SK-N-SH treated with all-trans-retinoic acid at 6 μM for 48 hours (cell line): Measurements from ENCODE around the gene ATP11C.

Experiments
- ATAC-seq: fragments of 200-7000 bp; cut with Tn5 transposase; 3 replicates; pipeline ENCODE4 v1.9.1; 2020; ENCODE audit warnings: mild to moderate bottlenecking, moderate library complexity
- ARNTL ChIP-seq: fragments of 450-650 bp; formaldehyde crosslinking; IDR thresholded peaks from 2 replicates; pipeline ENCODE4 v1.5.0; 2020; ENCODE audit warnings: low read depth, mild to moderate bottlenecking, moderate library complexity, borderline replicate concordance
- BACH2 ChIP-seq: fragments of 250-450 bp; sonication (Bioruptor Pico); IDR thresholded peaks from 2 replicates; pipeline ENCODE4 v1.9.0; 2021; ENCODE audit warnings: mild to moderate bottlenecking, borderline replicate concordance
- CREB5 ChIP-seq: fragments of 250-450 bp; sonication (Bioruptor Pico); IDR thresholded peaks from 2 replicates; pipeline ENCODE4 v1.5.1; 2020; ENCODE audit warnings: low read depth, mild to moderate bottlenecking, moderate library complexity
- CSDC2 ChIP-seq: fragments of 250-450 bp; sonication (Bioruptor Pico); IDR thresholded peaks from 2 replicates; pipeline ENCODE4 v1.5.0; 2020; ENCODE audit warnings: mild to moderate bottlenecking, moderate library complexity
- ESRRG ChIP-seq: fragments of 250-450 bp; sonication (Bioruptor Pico); IDR thresholded peaks from 2 replicates; pipeline ENCODE4 v1.6.1; 2021; ENCODE audit warnings: mild to moderate bottlenecking
- GLIS3 ChIP-seq: fragments of 250-450 bp; sonication (Bioruptor Pico); IDR thresholded peaks from 2 replicates; pipeline ENCODE4 v1.5.0; 2020; ENCODE audit warnings: mild to moderate bottlenecking, moderate library complexity
- OSR1 ChIP-seq: fragments of 250-450 bp; sonication (Bioruptor Pico); IDR thresholded peaks from 2 replicates; pipeline ENCODE4 v1.8.0; 2022; ENCODE audit warnings: moderate library complexity, mild to moderate bottlenecking, inconsistent platforms
- PATZ1 ChIP-seq: fragments of 250-450 bp; sonication (Bioruptor Pico); IDR thresholded peaks from 2 replicates; pipeline ENCODE4 v1.8.0; 2020; ENCODE audit warnings: mild to moderate bottlenecking, moderate library complexity, borderline replicate concordance
- PPARA ChIP-seq: fragments of 250-450 bp; sonication (Bioruptor Pico); IDR thresholded peaks from 2 replicates; pipeline ENCODE4 v1.5.0; 2020; ENCODE audit warnings: mild to moderate bottlenecking, borderline replicate concordance
- RARB ChIP-seq: fragments of 250-450 bp; sonication (Bioruptor Pico); IDR thresholded peaks from 2 replicates; pipeline ENCODE4 v1.8.0; 2021; ENCODE audit warnings: mild to moderate bottlenecking, moderate library complexity
- SNAI2 ChIP-seq: fragments of 250-450 bp; sonication (Bioruptor Pico); IDR thresholded peaks from 2 replicates; pipeline ENCODE4 v1.5.0; 2020; ENCODE audit warnings: mild to moderate bottlenecking, moderate library complexity
- TCF4 ChIP-seq: fragments of 250-450 bp; sonication (Bioruptor Pico); IDR thresholded peaks from 2 replicates; pipeline ENCODE4 v1.8.0; 2021; ENCODE audit warnings: mild to moderate bottlenecking, moderate library complexity, borderline replicate concordance
- TOX ChIP-seq: fragments of 250-450 bp; sonication (Bioruptor Pico); IDR thresholded peaks from 2 replicates; pipeline ENCODE4 v1.8.0; 2021; ENCODE audit warnings: mild to moderate bottlenecking, moderate library complexity, borderline replicate concordance
- TSHZ2 ChIP-seq: fragments of 250-450 bp; sonication (Bioruptor Pico); IDR thresholded peaks from 2 replicates; pipeline ENCODE4 v1.5.0; 2020; ENCODE audit warnings: mild to moderate bottlenecking, moderate library complexity
- ZC3H10 ChIP-seq: fragments of 250-450 bp; sonication (Bioruptor Pico); IDR thresholded peaks from 2 replicates; pipeline ENCODE4 v1.5.1; 2021; ENCODE audit warnings: mild to moderate bottlenecking, moderate library complexity
- ZFP3 ChIP-seq: fragments of 250-450 bp; sonication (Bioruptor Pico); IDR thresholded peaks from 2 replicates; pipeline ENCODE4 v1.5.0; 2020; ENCODE audit warnings: mild to moderate bottlenecking, moderate library complexity
- ZNF70 ChIP-seq: fragments of 450-650 bp; formaldehyde crosslinking; IDR thresholded peaks from 2 replicates; pipeline ENCODE4 v1.5.0; 2020; ENCODE audit warnings: mild to moderate bottlenecking, moderate library complexity
- ZNF8 ChIP-seq: fragments of 450-650 bp; formaldehyde crosslinking; IDR thresholded peaks from 2 replicates; pipeline ENCODE4 v1.5.0; 2020; ENCODE audit warnings: mild to moderate bottlenecking, moderate library complexity
- TF ChIP-seq, protein P1 (sequence below): fragments of 250-450 bp; sonication (Bioruptor Pico); IDR thresholded peaks from 2 replicates; pipeline ENCODE4 v1.5.1; 2021; ENCODE audit warnings: mild to moderate bottlenecking, moderate library complexity

Gene ATP11C

GRCh38 chrX:139802048-139802447 is 130.8 kb downstream of the ATP11C start:
- TF ChIP-seq OSR1 (CRISPR knock-in tag) (no peak), ARNTL (CRISPR knock-in tag) (no peak), ZFP3 (no peak), SNAI2 (no peak), ZNF8 (CRISPR knock-in tag) (no peak), TSHZ2 (CRISPR knock-in tag) (no peak)
- ATAC-seq = no peak

DNA sequence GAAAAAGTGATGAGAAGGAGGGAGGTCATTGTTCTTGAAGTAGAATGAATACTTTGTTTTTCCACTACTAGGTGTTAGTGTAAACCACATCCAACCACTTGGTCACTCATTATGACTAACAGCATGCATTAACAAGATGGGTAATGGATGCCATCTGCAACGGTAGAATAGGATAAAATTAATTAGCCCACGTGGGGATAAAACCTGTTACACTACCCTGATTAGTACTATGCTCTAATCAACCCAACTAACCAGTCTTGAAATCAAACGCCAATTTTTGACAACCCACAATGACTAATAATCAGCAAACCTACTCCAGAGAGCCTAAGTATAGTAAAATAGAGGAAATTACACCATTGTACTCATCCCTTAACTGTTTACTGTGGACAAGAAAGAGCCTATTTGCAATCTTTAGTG is 131.4 kb downstream of the ATP11C start:
- ATAC-seq = no peak

DNA sequence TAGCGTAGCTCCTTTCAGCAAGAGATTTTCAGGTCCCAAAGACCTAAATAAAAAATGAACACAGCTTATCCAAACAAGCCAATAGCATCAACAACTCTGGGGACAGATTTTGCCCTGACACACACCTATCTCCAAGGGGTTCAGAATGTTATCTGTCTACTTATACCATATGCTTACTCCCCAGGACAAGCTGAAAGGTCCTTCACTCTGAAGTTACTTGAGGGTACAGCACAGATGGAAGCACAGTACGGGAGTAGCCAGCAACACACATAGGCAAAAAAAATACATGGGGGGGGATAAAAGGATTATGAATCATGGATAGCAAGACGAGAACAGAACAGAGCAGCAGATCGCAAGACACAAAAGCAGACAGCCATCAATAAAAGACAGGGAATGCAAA is 134.2 kb downstream of the ATP11C start:
- ATAC-seq = no peak
- TF ChIP-seq TCF4 (CRISPR knock-in tag) = no peak
- no peak for TF ChIP-seq ARNTL (CRISPR knock-in tag)
- no peak for TF ChIP-seq ZFP3
- TF ChIP-seq ZNF70 = no peak
- no peak for TF ChIP-seq CREB5 (CRISPR knock-in tag)
- TF ChIP-seq SNAI2 = no peak
- no peak for TF ChIP-seq CSDC2 (CRISPR knock-in tag)
- TF ChIP-seq TOX (CRISPR knock-in tag) = no peak
- TF ChIP-seq, all 23 proteins: peak for 0

More for the DNA sequence above, 131.4 kb downstream of the ATP11C start:
- TF ChIP-seq BACH2 (CRISPR knock-in tag) (no peak), ZC3H10 (CRISPR knock-in tag) (no peak), CREB5 (CRISPR knock-in tag) (no peak), GLIS3 (CRISPR knock-in tag) (no peak), TCF4 (CRISPR knock-in tag) (no peak), PATZ1 (CRISPR knock-in tag) (no peak)
- TF ChIP-seq, protein P1, sequence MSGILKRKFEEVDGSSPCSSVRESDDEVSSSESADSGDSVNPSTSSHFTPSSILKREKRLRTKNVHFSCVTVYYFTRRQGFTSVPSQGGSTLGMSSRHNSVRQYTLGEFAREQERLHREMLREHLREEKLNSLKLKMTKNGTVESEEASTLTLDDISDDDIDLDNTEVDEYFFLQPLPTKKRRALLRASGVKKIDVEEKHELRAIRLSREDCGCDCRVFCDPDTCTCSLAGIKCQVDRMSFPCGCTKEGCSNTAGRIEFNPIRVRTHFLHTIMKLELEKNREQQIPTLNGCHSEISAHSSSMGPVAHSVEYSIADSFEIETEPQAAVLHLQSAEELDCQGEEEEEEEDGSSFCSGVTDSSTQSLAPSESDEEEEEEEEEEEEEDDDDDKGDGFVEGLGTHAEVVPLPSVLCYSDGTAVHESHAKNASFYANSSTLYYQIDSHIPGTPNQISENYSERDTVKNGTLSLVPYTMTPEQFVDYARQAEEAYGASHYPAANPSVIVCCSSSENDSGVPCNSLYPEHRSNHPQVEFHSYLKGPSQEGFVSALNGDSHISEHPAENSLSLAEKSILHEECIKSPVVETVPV = no peak

- no peak for ATAC-seq
- TF ChIP-seq BACH2 (CRISPR knock-in tag) (no peak), ZNF70 (no peak), TCF4 (CRISPR knock-in tag) (no peak), ESRRG (CRISPR knock-in tag) (no peak), CREB5 (CRISPR knock-in tag) (no peak), ZFP3 (no peak), OSR1 (CRISPR knock-in tag) (no peak), ARNTL (CRISPR knock-in tag) (no peak), PPARA (CRISPR knock-in tag) (no peak), TSHZ2 (CRISPR knock-in tag) (no peak), GLIS3 (CRISPR knock-in tag) (no peak), RARB (CRISPR knock-in tag) (no peak)
- TF ChIP-seq, protein P1 = no peak
Measured at GRCh38 chrX:139795196-139795595, 137.7 kb downstream of the ATP11C start.
